NCI-H226 (cell line): ENCODE results near the gene PODN.

Source experiments
- DNase-seq: peaks from one replicate; pipeline ENCODE4 v3.0.0-alpha.2; 2015

The PODN gene

DNA sequence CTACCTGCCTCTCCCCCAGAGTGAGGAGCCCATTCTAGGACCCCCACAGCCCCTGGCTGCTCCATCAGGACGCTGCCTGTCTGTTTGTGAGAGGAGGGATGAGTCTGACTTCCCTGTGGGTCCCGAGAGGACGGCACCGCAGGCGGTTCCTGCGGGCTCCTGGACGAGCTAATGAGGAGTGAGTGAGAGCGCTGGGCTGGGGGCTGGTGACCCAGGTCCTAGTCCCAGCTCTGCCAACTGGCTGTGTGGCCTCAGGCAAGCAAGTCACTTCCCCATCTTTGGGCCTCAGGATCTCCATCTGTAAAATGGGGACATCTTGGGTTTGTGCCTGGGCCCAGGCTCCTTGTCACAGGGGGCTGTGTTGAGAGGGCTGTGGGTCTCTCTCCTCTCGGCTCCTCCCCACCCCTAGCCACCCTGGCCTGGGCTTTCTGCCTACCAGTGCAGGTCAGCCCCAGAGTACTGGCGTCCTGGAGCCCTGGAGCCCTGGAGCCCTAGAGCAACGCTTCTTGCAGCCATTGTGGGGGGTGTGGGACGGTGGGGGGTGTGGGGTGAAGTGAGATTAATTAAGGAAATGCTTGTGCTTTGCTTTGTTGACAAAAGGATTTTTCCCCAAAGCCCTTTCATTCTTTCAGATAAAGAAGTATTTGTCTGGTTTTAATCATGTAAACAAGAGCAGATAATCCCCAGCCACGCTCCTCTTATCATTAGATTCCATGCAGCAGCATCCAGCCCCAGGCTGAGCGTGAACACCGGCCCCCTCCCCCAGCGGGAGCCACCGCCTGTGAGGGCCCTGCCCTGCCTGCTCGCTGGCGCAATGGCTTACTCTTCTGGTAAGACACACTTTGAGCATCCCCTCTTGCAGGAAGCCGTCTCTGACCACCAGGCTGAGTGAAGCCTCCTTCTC is 53.6 kb downstream of the PODN start:
- peak; percentile 45 for DNase-seq

DNA sequence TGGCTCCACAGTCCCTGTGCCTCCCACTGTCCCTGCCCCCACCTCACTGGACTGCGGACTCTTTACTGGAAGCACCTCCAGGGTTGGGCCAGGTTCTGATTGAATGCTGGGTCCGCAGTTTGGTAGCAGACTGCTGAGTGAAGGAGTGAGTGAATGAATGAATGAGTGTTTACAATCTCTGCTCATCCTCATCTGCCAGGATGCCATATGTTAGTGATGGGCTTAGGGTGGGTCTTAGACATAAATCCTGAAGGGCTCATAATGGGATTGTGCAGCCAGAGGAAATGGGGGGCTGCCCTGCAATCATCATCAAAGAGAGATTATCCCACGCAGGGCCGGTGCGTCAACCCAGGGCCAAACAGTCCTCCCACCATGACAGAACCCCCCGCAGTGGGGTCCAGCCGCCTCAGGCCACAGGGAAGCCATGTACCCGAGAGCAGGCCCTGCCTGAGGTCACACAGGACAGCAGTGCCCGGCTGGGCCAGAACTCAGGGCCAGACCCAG is 54.3 kb downstream of the PODN start:
- DNase-seq = no peak

DNA sequence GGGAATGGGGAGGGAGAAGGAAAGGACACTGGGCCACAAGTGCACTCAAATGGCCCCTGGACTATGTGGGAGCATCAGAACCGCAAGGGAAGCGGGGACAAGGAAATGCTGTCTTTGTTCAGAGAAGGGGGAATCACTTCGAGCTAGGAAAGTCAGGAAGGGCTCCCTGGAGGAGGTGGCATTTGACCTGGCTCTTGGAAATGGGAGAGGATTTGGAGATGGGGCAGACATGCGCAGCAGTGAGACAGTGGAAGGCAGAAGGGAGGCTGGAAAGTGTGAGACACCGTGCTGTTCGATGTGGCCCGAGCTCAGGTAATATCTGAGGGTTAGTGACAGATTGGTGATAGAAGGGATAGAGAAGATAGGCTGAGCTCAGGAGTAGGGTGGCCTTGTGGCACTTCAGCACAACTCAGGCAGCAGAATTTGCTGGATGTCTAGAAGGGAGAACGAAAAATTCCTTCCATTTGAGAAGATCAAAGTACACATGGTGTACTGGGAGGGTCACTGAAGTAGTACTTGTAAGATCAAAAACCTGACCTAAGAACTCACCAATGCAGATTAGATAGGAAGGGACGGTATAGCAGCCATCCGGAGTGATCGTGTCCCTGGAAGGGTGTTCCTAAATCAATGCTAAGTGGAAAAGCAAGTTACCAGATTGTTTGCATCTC is 55.1 kb downstream of the PODN start:
- no peak for DNase-seq

DNA sequence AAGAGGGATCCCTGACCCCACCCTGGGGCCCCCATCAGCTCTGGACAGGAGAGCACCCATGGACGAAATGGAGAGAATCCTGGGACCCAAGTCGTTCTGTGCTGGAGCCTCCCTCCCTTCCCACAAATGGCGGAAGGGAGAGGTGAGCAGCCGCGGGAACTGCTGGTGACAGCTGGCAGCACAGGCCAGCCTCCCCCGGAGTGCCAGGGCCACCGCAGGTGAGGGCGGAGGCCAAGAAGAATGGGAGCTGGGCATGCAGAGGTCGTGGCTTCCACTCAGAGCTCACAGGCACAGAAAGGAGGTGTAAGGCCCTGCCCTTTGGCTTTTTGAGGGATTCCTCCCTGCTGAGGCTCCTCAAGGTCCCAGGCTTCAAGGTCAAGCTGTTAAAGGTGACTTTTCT is 55.8 kb downstream of the PODN start:
- DNase-seq = no peak

DNA sequence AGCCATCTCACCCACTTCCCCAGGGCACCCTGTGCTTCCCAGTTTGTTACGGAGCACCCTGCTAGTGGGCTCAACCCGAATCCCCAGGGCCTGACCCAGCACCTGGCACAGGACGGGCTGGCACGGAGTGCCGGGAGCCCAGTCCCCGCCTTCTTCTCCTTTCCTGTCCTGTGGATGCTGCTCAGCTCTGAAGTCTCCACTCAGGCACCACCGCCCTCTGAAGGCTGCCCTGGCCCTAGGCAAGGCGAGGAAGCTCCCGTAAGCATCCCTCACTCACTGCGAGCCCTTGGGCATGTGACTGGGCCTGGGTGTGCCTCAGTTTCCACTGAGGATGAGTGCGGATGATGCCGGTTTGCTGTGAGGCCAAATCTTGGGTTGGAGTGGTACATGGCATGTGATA is 58.6 kb downstream of the PODN start:
- DNase-seq = no peak

DNA sequence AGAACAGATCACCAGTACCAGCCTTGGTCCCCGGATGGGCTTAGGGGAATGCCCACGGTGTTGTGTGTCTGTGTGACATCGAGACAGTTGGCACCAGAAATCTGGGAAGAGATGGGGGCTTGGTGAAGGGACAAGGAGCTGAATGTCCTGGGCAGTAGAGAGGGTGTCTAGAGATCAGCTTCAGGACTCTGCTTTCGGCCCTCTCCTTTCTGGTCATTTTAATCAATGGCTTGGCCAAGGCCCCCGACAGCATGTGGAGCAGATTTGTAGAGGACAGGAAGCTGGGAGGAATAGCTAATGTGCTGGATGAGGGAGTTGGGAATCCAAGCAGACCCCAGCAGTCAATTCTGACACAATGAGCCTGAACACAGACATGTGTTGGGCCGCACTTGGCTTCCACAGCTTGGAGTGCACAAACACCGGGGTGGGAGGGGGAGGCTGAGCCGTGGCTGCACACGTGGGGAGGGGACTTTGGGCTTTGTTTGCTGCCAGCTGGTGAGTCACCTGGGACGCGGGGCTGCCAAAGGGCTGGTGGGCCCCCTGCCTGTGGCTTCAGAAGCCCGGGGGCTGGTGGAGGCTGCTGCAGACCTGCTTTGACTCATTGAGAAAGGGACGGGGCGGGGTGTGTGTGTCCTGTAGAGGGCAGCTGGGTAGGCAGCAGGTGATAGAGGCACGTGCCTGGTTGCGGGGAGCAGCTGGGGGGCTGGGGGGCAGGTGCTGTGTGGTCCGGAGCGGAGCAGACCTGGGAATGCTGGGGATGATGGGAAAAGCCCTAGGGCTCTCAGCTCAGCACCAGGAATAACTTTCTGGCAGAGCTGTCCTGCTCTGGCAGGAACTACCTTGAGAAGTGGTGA is 59.5 kb downstream of the PODN start:
- no peak for DNase-seq

DNA sequence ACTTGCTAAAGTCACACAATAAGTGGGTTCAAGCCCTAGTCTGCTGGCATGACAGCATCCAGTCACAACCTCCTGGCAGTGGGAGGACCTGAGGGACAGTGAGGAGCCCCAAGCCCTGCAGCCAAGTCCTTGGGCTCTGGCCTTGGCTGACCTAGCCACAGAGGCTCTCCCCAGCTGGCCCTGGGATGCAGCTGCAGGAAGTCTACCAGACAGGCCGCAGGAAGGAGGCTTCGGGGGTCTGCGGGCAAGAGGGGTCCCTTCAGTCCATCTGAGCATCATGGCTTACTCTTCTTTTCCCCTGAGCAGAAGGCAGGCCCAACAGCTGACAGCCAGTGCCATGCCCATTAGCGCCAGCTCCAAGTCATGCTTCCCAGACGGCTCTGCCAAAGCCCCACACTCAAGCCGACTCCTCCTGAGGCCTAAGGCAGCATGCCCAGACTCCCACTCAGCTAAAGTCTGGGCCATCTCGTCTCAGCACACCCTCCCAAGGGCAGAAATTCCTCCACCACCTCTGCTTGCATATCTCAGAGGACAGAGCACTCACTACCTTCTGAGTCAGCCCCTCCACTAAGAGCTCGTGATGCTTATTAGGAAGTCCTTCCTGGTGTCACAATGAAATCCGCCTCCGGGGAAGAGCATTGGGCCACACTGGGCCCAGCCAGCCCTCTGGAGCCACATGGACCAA is 60.3 kb downstream of the PODN start:
- DNase-seq = peak; percentile 63

DNA sequence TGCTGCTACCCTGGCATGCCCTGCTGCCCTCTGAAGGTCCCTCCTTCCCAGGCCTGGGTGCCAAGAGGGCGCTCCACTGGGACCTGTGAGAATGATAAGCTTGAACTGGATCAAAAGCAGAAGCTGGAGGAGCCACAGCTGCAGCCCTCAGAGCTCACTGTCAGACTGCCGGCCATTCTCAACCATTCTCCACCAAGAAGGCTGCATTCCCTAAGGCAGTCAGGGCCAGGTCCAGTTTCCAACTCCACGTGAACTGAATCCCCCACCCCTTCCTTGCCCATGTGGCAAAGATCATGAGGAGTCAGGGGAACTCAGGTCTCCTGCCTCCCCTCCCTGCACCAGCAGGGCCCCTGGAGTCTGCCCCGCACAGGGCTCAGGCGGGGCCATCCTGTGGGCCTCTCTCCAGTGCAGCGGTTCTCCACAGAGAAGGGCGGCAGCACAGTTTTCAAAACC is 61.0 kb downstream of the PODN start:
- DNase-seq = no peak

DNA sequence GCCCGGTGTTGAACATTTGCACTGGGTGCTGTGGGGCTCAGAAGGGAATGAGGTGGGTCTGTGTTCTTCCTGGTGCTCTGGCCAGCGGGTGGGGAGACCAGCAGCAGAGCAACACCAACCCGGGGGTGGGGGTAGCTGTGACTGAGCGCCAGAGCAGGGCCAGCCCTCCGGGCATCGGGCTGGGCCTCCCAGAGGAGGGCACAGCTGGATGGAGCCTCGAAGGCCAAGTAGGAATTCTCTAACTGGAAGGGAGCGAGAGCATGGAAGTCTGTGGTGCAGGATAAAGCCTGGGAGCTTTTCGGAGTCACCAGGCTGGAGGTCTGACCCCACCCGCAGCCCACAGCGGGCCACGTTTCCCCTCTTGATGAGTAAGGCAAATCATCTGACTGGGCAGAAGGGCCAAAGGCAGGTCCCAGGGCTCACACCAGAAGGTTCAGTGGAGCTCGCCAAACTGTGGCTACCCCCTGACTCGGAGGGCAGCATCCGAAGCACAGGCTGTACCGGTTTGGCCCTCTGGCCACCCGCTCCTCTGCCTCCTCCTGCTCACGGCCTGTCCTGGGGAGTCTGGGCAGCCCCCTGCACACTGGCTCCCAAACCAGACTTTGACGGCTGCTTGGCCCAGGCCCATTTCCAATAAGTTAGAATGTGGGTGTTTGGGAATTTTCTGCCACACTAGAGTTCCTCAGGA is 61.6 kb downstream of the PODN start:
- DNase-seq = no peak

DNA sequence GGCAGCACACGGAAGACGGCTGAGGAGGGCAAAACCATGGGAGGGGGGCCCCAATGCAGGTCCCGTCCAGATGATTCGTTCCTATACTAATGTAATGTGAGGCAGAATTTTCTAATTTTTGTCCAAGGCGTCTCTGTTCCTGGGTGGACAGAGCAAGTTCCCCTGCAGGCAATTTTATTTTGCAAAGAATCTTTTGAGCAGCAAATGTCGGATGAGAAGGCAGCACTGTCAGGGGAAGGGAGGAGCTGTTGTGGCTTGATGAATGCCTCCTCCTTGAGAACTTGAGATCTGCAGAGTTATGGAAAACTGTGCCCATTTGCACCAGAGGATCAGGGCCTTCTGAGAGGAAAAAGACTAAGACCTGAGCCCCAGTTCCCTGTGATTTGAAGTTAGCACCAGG is 63.1 kb downstream of the PODN start:
- no peak for DNase-seq

DNA sequence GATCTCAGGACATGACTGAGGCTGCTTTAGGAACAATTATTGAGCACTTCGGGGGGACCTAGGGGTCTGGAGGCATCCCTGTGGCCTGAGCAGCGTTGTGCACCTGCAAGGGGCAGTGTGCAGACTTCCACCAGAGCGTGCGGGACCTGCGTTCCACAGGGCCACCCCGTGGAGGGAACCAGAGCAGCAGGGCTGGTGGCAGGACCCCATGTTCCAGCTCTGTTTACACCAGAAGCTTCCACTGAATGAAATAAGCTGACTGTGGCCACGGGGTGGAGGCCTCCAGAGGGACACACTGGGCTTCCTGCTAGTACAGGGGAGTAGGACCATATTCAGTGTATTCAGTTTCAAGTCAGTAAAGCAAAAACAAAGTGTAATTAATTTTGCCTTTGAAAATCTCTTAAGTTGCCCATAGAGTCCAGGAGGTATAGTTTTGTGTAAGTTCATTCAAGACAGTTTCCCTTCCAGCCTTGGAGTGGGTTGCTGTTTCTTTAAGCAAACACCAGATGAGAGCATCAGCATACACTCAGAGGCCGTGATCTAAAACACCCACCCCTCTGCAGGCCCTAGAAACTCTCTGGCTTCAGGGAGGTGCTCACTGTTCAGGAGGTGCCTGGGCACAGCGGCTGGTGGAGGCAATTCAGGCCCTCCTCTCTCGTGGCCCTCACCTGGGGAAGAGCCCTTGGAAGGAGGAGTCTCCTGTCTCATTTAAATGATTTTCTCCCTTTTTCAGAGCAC is 63.8 kb downstream of the PODN start:
- no peak for DNase-seq

DNA sequence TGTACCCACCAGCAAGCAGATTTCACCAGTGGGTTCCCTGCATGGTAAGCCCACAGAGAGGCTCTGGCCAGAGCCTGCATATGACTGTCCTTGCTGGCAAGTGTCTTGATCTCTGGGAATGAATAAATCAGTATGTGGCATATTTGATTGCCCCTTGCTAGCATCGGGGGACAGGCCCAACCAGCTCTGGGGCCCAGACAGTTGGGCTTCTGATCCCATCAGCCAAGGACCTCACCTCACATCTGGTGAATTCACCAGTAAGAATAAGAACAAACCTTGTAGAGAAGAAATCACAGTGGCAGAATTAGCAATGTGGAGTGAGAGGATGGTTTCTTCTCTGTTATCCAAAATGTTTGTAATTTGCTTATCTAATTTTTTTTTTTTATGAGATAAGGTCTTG is 64.5 kb downstream of the PODN start:
- DNase-seq = no peak

DNA sequence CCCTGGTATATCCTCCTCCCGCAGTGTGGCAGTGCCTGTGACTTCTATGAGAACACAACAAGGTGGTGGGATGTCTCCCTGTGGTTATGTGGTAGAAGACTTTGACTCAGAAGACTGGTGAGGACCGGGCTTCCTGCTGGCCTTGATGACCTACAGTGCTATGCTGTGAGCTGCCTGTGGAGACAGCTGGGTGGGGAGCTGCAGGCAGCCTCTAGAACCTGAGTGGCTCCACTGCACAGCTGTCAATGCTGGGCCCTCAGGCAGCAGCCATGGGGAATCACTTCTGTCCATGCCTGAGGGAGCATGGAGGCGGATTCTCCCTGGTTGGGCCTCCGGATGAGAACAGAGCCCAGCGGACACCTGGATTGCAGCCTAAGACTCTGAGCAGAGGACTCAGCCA is 65.5 kb downstream of the PODN start:
- DNase-seq = no peak

DNA sequence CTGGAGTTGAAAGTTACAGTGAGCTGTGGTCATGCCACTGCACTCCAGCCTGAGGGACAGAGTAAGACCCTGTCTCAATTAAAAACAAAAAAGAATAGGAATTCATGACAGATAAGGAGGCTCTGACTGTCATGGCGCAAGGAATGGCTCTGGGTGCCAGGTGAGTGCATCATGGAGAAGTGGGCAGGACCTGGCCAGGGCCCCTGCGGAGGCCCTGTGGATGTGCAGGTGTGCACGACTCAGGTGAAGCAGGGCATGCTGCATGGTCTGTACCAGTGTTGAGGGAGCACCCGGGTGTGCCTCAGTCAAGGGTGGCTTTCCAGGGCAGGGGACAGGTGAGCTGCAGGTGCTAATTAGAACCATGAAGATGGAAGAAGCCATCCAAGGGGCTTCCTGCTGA is 66.4 kb downstream of the PODN start:
- DNase-seq = no peak

DNA sequence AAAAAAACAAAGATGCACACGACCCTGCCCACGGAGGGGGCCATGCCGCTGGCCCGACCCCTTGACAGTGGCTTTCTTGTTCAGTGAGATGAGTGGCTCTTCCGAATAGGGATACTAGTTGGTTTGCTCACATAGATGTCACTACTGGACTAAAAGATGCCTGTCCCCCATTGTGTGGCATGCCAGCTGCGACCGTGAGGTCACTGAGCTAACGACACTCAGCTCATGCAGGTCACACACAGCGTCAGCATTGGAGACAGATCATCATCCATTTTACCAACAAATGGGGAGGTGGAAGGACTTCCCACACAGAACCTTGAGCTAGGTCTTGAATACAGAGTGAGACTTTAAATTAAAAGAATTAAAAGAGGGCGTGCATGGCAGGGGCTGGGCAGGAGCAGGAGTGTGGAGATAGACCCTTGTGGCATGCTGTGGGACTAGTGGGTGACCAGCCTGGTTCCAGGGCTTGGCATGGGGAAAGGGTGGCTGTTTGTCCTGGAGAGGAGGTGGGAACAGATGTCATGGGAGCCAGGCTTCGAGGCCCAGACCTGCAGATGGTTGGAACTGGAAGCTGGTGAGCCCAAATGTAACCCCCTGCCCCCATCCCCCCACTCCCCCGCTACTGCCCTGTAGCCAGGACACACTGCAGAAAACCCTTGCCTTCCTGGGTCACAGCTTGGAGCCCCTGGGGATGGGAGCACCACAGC is 68.0 kb downstream of the PODN start:
- no peak for DNase-seq

DNA sequence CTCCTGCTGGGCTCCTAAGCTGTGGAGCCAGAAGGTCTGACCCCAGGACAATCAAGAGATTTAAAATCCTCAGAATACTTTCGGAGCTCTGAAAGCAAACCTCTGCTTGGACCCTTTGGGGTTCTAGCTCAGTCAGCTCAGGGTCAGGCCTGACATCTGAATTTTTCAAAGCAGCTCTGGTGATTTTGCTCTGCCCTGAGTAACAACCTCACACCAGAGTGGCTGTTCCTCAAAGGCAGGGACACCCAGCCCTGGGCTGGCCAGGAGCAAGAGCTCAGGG is 68.5 kb downstream of the PODN start:
- DNase-seq = no peak

DNA sequence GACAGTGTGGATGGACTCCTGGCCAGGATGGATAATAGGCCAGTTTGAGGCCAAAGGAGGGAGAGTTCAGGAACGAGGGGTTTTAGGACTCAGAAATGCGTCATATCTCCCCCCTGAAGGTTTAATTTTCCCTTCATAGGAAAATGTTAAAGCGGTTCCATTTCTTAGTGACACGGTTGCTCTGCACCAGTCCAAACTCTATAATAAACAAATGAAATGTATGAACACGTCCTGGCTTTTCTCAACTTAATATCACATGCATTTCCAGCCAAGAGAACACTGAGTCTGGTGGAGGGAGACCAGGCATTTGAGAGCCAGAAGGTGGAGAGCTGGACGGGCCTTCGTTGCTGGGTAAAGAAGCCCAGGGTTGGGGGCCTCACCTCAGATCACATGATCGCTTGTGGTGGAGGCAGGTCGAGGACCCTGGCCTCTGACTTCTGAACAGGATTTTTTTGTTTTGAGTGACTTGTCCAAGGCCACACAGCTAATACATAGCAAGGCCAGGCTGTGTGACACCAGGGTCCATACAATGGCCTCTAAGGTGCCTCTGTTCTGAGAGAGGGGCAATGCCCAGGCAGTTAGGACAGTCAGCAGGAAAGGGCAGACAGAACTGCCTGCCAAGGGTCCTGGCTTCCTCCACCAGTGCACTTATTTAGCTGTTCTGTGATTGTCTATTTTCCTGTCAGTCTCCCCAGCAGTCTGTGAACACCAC is 69.0 kb downstream of the PODN start:
- DNase-seq = no peak

DNA sequence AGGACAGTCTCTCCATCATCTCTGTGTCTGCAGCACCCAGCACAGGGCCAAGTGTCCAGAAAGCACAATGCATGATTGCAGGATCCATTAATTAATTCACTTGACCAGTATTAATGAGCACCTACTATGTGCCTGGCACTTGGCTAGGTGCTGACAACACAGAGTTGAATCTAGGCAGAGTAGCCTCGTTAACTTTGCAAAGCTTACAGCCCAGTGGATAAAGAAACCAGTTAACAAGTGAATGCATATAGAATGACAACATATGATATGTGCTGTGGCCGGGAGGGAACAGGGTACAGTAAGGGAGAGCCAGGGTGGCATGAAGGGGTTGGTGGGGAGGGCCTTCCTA is 69.6 kb downstream of the PODN start:
- DNase-seq = no peak

DNA sequence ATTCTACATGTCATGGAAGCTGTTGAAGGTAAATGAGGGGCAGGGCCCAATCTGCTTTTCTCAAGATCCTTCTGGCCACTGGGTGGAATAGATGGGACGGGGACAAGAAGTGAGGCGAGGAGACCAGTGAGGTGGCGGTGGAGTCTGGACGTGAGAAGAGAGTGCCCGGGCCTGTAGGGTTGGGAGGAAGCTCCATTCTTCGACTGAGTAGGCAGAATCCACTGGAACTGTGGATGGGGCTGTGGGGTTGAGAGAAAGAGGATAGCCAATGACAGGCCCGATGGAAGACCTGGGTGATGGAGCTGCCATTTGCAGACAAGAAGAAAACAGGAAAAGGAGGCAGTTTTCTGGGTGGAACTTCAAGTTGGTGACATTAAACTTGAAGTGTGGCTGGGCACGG is 70.2 kb downstream of the PODN start:
- no peak for DNase-seq
